ENCODE results near the gene STOML1. TPM values are rescaled to one million over a fixed set of nuclear protein-coding genes. Genes with fewer than 3 reads are reported as not detected.

STOML1 gene
- total RNA-seq, 1 experiment from 2014 or later: 21.1 TPM

- H3K27me3 ChIP-seq (replicated peaks): no peaks in the 10 kb centered on the region
- H3K36me3 ChIP-seq: no peaks in the 10 kb centered on the region; the same call in 1 of the 2 replicates
- no peak overlapping the region for H3K27ac ChIP-seq
- no peaks in the 10 kb centered on the region for H3K9me3 ChIP-seq (replicated peaks)
- DNase-seq (ENCODE audit: low read depth in 1 of 2, low spot score in 2 of 2): no peak
- H3K4me1 ChIP-seq (replicated peaks): peaks cover 9% of the 10 kb centered on the region
- H3K4me3 ChIP-seq: no peak overlapping the region
These were observed 43.7 kb downstream of the STOML1 start for GRCh38 chr15:73948396-73948795.

GRCh38 chr15:73947651-73948050 is 44.4 kb downstream of the STOML1 start:
- no peaks in the 10 kb centered on the region for H3K27me3 ChIP-seq (replicated peaks)
- H3K4me1 ChIP-seq (replicated peaks): peaks cover 9% of the 10 kb centered on the region
- DNase-seq (ENCODE audit: low read depth in 1 of 2, low spot score in 2 of 2): no peak
- H3K9me3 ChIP-seq (replicated peaks): no peaks in the 10 kb centered on the region
- no peaks in the 10 kb centered on the region; the same call in 1 of the 2 replicates for H3K36me3 ChIP-seq
- H3K27ac ChIP-seq: no peak overlapping the region
- H3K4me3 ChIP-seq: no peak overlapping the region

GRCh38 chr15:73946795-73947370 is 45.2 kb downstream of the STOML1 start:
- Histone ChIP-seq H3K4me3 (no peak overlapping the region), H3K4me1 (replicated peaks) (peaks cover 14% of the 10 kb centered on the region), H3K27me3 (replicated peaks) (no peaks in the 10 kb centered on the region), H3K9me3 (replicated peaks) (no peaks in the 10 kb centered on the region), H3K27ac (no peak overlapping the region), H3K36me3 (no peaks in the 10 kb centered on the region; the same call in 1 of the 2 replicates)
- DNase-seq (ENCODE audit: low read depth in 1 of 2, low spot score in 2 of 2): no peak

- Histone ChIP-seq H3K27me3 (replicated peaks) (no peaks in the 10 kb centered on the region), H3K36me3 (no peaks in the 10 kb centered on the region; the same call in 1 of the 2 replicates), H3K9me3 (replicated peaks) (no peaks in the 10 kb centered on the region), H3K4me3 (no peak overlapping the region), H3K27ac (no peak overlapping the region), H3K4me1 (replicated peaks) (peaks cover 15% of the 10 kb centered on the region)
- DNase-seq (ENCODE audit: low read depth in 1 of 2, low spot score in 2 of 2): no peak
These were observed 45.9 kb downstream of the STOML1 start for GRCh38 chr15:73946046-73946721.

- Histone ChIP-seq H3K27me3 (replicated peaks) (no peaks in the 10 kb centered on the region), H3K4me1 (replicated peaks) (peaks cover 23% of the 10 kb centered on the region), H3K27ac (no peak overlapping the region), H3K36me3 (no peaks in the 10 kb centered on the region), H3K4me3 (no peak overlapping the region), H3K9me3 (replicated peaks) (no peaks in the 10 kb centered on the region)
- DNase-seq (ENCODE audit: low read depth in 1 of 2, low spot score in 2 of 2): no peak
These were observed 47.0 kb downstream of the STOML1 start for GRCh38 chr15:73945130-73945508.

GRCh38 chr15:73944161-73945129 is 47.6 kb downstream of the STOML1 start:
- peaks cover 23% of the 10 kb centered on the region for H3K4me1 ChIP-seq (replicated peaks)
- no peaks in the 10 kb centered on the region for H3K9me3 ChIP-seq (replicated peaks)
- no peaks in the 10 kb centered on the region for H3K27me3 ChIP-seq (replicated peaks)
- H3K36me3 ChIP-seq: no peaks in the 10 kb centered on the region
- DNase-seq (ENCODE audit: low read depth in 1 of 2, low spot score in 2 of 2): no peak
- H3K4me3 ChIP-seq: no peak overlapping the region
- no peak overlapping the region for H3K27ac ChIP-seq

- H3K9me3 ChIP-seq (replicated peaks): no peaks in the 10 kb centered on the region
- no peaks in the 10 kb centered on the region for H3K27me3 ChIP-seq (replicated peaks)
- H3K27ac ChIP-seq: no peak overlapping the region
- DNase-seq (ENCODE audit: low read depth in 1 of 2, low spot score in 2 of 2): no peak
- H3K4me1 ChIP-seq (replicated peaks): peaks cover 23% of the 10 kb centered on the region
- H3K4me3 ChIP-seq: no peak overlapping the region
- no peaks in the 10 kb centered on the region for H3K36me3 ChIP-seq
These were observed 49.3 kb downstream of the STOML1 start for GRCh38 chr15:73942751-73943270.

- H3K4me3 ChIP-seq: no peak overlapping the region
These were observed 50.0 kb downstream of the STOML1 start for GRCh38 chr15:73941871-73942635.

GRCh38 chr15:73941449-73941848 is 50.6 kb downstream of the STOML1 start:
- Histone ChIP-seq H3K4me1 (replicated peaks) (peaks cover 23% of the 10 kb centered on the region), H3K9me3 (replicated peaks) (no peaks in the 10 kb centered on the region), H3K27me3 (replicated peaks) (no peaks in the 10 kb centered on the region), H3K4me3 (no peak overlapping the region), H3K36me3 (no peaks in the 10 kb centered on the region), H3K27ac (peak overlapping the region; percentile 86)
- DNase-seq (ENCODE audit: low read depth in 1 of 2, low spot score in 2 of 2): no peak

More at GRCh38 chr15:73941871-73942635, 50.0 kb downstream of the STOML1 start:
- Histone ChIP-seq H3K27me3 (replicated peaks) (no peaks in the 10 kb centered on the region), H3K9me3 (replicated peaks) (no peaks in the 10 kb centered on the region), H3K27ac (peak overlapping the region; percentile 86), H3K36me3 (no peaks in the 10 kb centered on the region), H3K4me1 (replicated peaks) (peaks cover 23% of the 10 kb centered on the region)
- DNase-seq (ENCODE audit: low read depth in 1 of 2, low spot score in 2 of 2): no peak

- Histone ChIP-seq H3K27me3 (replicated peaks) (no peaks in the 10 kb centered on the region), H3K9me3 (replicated peaks) (no peaks in the 10 kb centered on the region), H3K36me3 (no peaks in the 10 kb centered on the region), H3K4me3 (no peak overlapping the region), H3K4me1 (replicated peaks) (peaks cover 23% of the 10 kb centered on the region), H3K27ac (peak overlapping the region; percentile 86)
- peak; percentile 72 to 87 for DNase-seq (ENCODE audit: low read depth in 1 of 2, low spot score in 2 of 2)
These were observed 51.1 kb downstream of the STOML1 start for GRCh38 chr15:73941044-73941443.

- no peaks in the 10 kb centered on the region for H3K36me3 ChIP-seq
- peak overlapping the region; percentile 86 for H3K27ac ChIP-seq
- no peak for DNase-seq (ENCODE audit: low read depth in 1 of 2, low spot score in 2 of 2)
- peaks cover 23% of the 10 kb centered on the region for H3K4me1 ChIP-seq (replicated peaks)
- no peak overlapping the region for H3K4me3 ChIP-seq
- H3K27me3 ChIP-seq (replicated peaks): no peaks in the 10 kb centered on the region
- H3K9me3 ChIP-seq (replicated peaks): no peaks in the 10 kb centered on the region
These were observed 51.8 kb downstream of the STOML1 start for GRCh38 chr15:73940061-73940981.

- no peaks in the 10 kb centered on the region for H3K36me3 ChIP-seq
- no peak overlapping the region for H3K27ac ChIP-seq
- H3K27me3 ChIP-seq (replicated peaks): no peaks in the 10 kb centered on the region
- no peaks in the 10 kb centered on the region for H3K9me3 ChIP-seq (replicated peaks)
- peaks cover 23% of the 10 kb centered on the region for H3K4me1 ChIP-seq (replicated peaks)
- no peak for DNase-seq (ENCODE audit: low read depth in 1 of 2, low spot score in 2 of 2)
- H3K4me3 ChIP-seq: no peak overlapping the region
These were observed 53.0 kb downstream of the STOML1 start for GRCh38 chr15:73939138-73939537.

Data from SJSA1 (cell line).